ENCODE measurements around the gene PCED1B. TPM values are rescaled to one million over a fixed set of nuclear protein-coding genes. Genes with fewer than 3 reads are reported as not detected.

The PCED1B gene
- total RNA-seq, 4 donors from 2014 or later = 2.6 to 4.6 (median 4.2) TPM

- TF ChIP-seq, protein P1, sequence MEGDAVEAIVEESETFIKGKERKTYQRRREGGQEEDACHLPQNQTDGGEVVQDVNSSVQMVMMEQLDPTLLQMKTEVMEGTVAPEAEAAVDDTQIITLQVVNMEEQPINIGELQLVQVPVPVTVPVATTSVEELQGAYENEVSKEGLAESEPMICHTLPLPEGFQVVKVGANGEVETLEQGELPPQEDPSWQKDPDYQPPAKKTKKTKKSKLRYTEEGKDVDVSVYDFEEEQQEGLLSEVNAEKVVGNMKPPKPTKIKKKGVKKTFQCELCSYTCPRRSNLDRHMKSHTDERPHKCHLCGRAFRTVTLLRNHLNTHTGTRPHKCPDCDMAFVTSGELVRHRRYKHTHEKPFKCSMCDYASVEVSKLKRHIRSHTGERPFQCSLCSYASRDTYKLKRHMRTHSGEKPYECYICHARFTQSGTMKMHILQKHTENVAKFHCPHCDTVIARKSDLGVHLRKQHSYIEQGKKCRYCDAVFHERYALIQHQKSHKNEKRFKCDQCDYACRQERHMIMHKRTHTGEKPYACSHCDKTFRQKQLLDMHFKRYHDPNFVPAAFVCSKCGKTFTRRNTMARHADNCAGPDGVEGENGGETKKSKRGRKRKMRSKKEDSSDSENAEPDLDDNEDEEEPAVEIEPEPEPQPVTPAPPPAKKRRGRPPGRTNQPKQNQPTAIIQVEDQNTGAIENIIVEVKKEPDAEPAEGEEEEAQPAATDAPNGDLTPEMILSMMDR (IDR thresholded peaks at IDR 0.05; ENCODE audit: low read depth) = no peak
These were observed 6.4 kb downstream of the PCED1B start for GRCh38 chr12:47085815-47086252.

GRCh38 chr12:47087088-47087688 lies 7.8 kb downstream of the PCED1B start:
- TF ChIP-seq, protein P1 (IDR thresholded peaks at IDR 0.05; ENCODE audit: low read depth) = no peak

DNA sequence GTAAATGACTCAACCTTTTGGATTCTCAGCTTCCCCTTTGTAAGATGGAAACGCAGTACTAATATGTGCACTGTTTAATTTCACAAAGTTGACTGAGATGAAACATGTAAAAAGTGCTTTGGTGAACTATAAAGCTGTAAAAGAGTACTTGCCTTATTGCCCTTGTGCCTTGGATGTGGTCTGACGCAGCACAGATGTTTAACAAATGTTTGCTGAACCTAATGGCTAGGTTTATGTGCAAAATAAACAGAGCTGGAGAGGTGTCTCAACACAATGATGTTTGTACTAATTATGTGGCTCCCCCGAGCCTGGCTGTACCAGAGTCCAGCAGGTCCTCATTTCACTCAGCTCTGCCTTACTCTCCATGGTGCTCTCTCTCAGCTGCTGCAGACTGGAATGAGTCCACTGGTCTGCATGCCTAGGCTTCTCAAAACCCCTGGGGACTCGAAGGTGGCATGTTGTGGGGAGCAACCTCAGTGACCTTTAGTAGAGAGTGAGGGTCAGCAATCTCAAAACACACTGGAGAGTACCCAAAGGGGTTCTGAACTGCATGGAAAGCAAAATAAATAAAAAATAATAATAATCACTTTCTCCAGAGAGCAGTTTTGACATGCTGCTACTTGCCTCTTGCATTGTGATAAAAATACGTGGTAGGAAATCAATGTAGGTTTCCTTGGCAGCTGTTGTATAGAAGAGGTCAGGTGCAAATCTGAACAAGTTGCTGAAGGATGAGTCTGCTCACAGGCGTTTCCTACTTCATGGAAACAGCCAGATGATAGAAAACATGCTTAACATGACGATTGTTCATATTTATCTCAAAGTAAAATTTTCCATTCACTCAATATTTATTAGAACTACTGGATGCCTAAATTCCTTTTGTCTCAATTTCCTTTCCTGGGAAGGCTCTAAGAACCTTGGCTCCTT lies 8.9 kb downstream of the PCED1B start:
- TF ChIP-seq, protein P1 (IDR thresholded peaks at IDR 0.05; ENCODE audit: low read depth) = no peak

DNA sequence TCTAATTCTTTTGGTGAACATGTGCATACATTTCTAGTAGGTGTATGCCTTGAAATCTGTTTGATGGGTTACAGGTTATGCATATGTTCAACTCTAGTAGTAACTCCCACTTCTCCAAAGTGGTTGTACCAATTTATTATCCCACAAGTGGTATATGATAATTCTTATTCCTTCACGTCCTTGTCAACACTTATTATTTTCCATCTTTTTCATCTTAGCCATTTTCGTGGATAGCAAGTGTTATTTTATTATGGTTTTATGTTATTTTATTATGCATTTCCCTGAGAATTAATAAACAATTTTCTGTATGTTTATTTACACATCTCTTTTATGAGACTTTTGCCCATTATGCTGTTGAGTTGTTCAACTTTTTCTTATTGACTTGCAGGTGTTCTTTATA lies 11.6 kb downstream of the PCED1B start:
- TF ChIP-seq, protein P1 (IDR thresholded peaks at IDR 0.05; ENCODE audit: low read depth) = no peak

DNA sequence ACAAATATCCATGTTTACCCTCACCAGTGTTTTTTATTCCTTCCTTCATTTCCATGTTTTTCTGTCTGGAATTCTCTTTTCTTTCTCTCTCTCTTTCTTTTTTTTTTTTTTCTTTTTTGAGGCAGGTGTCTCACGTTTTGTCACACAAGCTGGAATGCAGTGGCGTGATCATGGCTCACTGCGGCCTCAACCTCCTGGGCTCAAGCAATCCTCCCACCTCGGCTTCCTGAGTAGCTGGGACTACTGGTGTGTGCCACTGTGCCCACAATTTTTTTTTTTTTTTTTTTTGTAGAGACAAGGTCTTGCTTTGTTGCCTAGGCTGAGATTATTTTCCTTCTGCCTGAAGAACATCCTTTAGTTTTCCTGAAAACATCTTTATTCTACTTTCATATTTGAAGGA lies 15.4 kb downstream of the PCED1B start:
- TF ChIP-seq, protein P1 (IDR thresholded peaks at IDR 0.05; ENCODE audit: low read depth) = no peak

DNA sequence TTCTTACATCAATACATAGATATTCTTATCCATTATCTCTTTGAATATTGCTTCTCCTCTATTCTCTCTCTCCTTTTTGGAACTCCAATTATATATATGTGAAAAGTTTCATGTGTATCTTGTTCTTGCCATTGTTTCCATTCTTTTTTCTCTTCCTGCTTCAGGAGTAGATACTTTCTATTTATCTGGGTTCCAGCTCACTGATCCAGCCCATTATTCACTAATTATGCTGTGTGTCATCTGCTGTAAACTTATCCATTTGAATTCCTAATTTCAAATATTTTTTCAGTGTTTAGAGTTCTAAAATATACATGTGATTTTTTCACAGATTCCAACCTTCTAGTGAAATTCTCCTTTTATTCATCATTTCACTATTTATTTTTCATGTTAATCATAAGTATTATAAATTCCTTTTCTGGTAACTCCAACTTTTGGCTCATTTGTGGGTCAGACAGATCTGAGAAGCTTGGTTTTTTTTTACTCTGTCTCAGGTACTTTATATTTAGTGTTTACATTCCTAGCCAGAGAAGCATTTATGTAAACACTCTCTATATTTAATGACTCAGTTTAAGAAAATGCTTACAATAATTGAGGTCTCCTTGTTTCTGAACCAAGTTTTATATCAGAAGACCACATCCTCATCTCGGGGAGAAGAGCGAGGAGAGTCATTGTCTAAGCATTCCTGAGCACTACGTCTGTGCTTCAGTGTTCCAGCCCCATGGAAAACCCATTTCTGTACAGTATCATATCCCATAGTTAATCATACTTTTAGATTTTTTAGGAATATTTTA lies 16.2 kb downstream of the PCED1B start:
- TF ChIP-seq, protein P1 (IDR thresholded peaks at IDR 0.05; ENCODE audit: low read depth) = no peak
